Measurements from ENCODE around the gene FAM107B.
"Not testable (repeated sequence)": the region's sequence is repeated elsewhere in the genome, so short reads cannot be mapped to it uniquely, and the experiment has no call there.

FAM107B gene

GRCh38 chr10:14659626-14660196 lies 115.0 kb downstream of the FAM107B start:
- DNase-seq, result no peak

- DNase-seq, result not testable (repeated sequence)
Measured at GRCh38 chr10:14659137-14659536, 115.6 kb downstream of the FAM107B start.

GRCh38 chr10:14658331-14659127 lies 116.2 kb downstream of the FAM107B start:
- DNase-seq, result peak; percentile 9

- DNase-seq, result no peak
Measured at GRCh38 chr10:14656052-14656730, 118.5 kb downstream of the FAM107B start.

GRCh38 chr10:14654821-14655382 lies 119.8 kb downstream of the FAM107B start:
- no peak for DNase-seq

- DNase-seq, result peak; percentile 51
Measured at GRCh38 chr10:14653271-14654161, 121.2 kb downstream of the FAM107B start.

- no peak for DNase-seq
Measured at GRCh38 chr10:14652816-14653215, 121.9 kb downstream of the FAM107B start.

GRCh38 chr10:14652067-14652466 lies 122.6 kb downstream of the FAM107B start:
- DNase-seq, result no peak

GRCh38 chr10:14649739-14650138 lies 125.0 kb downstream of the FAM107B start:
- no peak for DNase-seq

- no peak for DNase-seq
Measured at GRCh38 chr10:14648946-14649345, 125.8 kb downstream of the FAM107B start.

GRCh38 chr10:14648005-14648765 lies 126.5 kb downstream of the FAM107B start:
- peak; percentile 12 for DNase-seq

- no peak for DNase-seq
Measured at GRCh38 chr10:14645239-14645960, 129.3 kb downstream of the FAM107B start.

GRCh38 chr10:14639637-14640036 lies 135.1 kb downstream of the FAM107B start:
- no peak for DNase-seq

GRCh38 chr10:14635043-14635710 lies 139.5 kb downstream of the FAM107B start:
- no peak for DNase-seq

- not testable (repeated sequence) for DNase-seq
Measured at GRCh38 chr10:14634572-14634971, 140.1 kb downstream of the FAM107B start.

GRCh38 chr10:14625765-14626525 lies 148.8 kb downstream of the FAM107B start:
- no peak for DNase-seq

- no peak for DNase-seq
Measured at GRCh38 chr10:14625192-14625631, 149.5 kb downstream of the FAM107B start.

GRCh38 chr10:14624600-14624999 lies 150.1 kb downstream of the FAM107B start:
- DNase-seq, result no peak

- no peak for DNase-seq
Measured at GRCh38 chr10:14623931-14624330, 150.8 kb downstream of the FAM107B start.
